H1 (cell line): Measurements from ENCODE around the gene TPST2. TPM values are rescaled to one million over a fixed set of nuclear protein-coding genes. Genes with fewer than 3 reads are reported as not detected.
A peak's percentile ranks its signal among the peaks of the same experiment; 100 is the strongest.

Experiments used
- CTCF ChIA-PET: fragments of 300-600 bp; sonication (Branson Sonifier 250); formaldehyde crosslinking; loops from one replicate; lab custom pipeline; 2021; ENCODE audit not compliant: partially characterized antibody; lab: Charles Lee
- POLR2A ChIA-PET: fragments of 300-600 bp; sonication (Branson Sonifier 250); formaldehyde crosslinking; loops from one replicate; lab custom pipeline; 2021; ENCODE audit warnings: inconsistent platforms; ENCODE audit not compliant: partially characterized antibody; lab: Charles Lee
- DNase-seq, 2 experiments: peaks; one replicate each; pipeline versions ENCODE4 v3.0.0 to v3.0.0-alpha.2; 2010 to 2022; ENCODE audit warnings: low spot score in 2 of 2, low read depth in 1 of 2, mixed read lengths in 1 of 2
- FAIRE-seq: peaks from 2 replicates; lab custom pipeline; 2011; peaks lifted over from hg19 to GRCh38; lab: Jason Lieb, UNC
- H2AFZ ChIP-seq: 2 replicates; pipeline ENCODE4 v1.8.1; 2012; ENCODE audit warnings: low read length, inconsistent platforms
- H2AK5ac ChIP-seq: 2 replicates; pipeline ENCODE4 v1.6.1; 2013; ENCODE audit warnings: low read depth, low read length
- H2BK120ac ChIP-seq: replicated peaks from 2 replicates; pipeline ENCODE3; 2013; ENCODE audit warnings: low read depth, low read length, inconsistent platforms
- H2BK12ac ChIP-seq: 2 replicates; pipeline ENCODE4 v1.6.1; 2013; ENCODE audit warnings: low read depth, low read length
- H2BK15ac ChIP-seq: 2 replicates; pipeline ENCODE4 v1.6.1; 2013; ENCODE audit warnings: low read length
- H2BK20ac ChIP-seq: 2 replicates; pipeline ENCODE4 v1.6.1; 2013; ENCODE audit warnings: low read length
- H2BK5ac ChIP-seq: 2 replicates; pipeline ENCODE4 v1.6.1; 2013; ENCODE audit warnings: low read depth, low read length
- H3K14ac ChIP-seq: 2 replicates; pipeline ENCODE4 v1.6.1; 2013; ENCODE audit warnings: inconsistent platforms; ENCODE audit not compliant: insufficient read length
- H3K18ac ChIP-seq: 2 replicates; pipeline ENCODE4 v1.6.1; 2013; ENCODE audit warnings: low read length; ENCODE audit errors: extremely low read depth
- H3K23ac ChIP-seq: 2 replicates; pipeline ENCODE4 v1.6.1; 2013; ENCODE audit warnings: inconsistent platforms; ENCODE audit not compliant: insufficient read length
- H3K23me2 ChIP-seq: 2 replicates; pipeline ENCODE4 v1.6.1; 2013; ENCODE audit warnings: low read depth, low read length
- H3K27ac ChIP-seq: 2 replicates; pipeline ENCODE4 v1.6.1; 2011; ENCODE audit warnings: low read depth, low read length, inconsistent platforms
- H3K27me3 ChIP-seq, 4 experiments: replicated peaks in 1 of 4; 1 replicate in 1 of 4; 2 replicates in 3 of 4; pipeline versions ENCODE4 v1.6.1 to v1.8.1; 2011 to 2013; ENCODE audit warnings: low read length in 3 of 4, mild to moderate bottlenecking in 3 of 4, inconsistent platforms in 2 of 4, mixed read lengths in 2 of 4, moderate library complexity in 1 of 4; ENCODE audit not compliant: control insufficient read depth in 3 of 4, insufficient read depth in 3 of 4; ENCODE audit errors: extremely low read depth in 1 of 4
- H3K36me3 ChIP-seq, 4 experiments: 2 replicates each; pipeline versions ENCODE4 v1.6.1 to v1.8.1; 2011 to 2013; ENCODE audit warnings: mild to moderate bottlenecking in 4 of 4, low read length in 3 of 4, moderate library complexity in 2 of 4, control low read depth in 1 of 4, inconsistent platforms in 1 of 4; ENCODE audit not compliant: insufficient read depth in 4 of 4, control insufficient read depth in 2 of 4
- H3K4ac ChIP-seq: replicated peaks from 2 replicates; pipeline ENCODE3; 2013; ENCODE audit warnings: low read length, low read depth, mixed read lengths, inconsistent platforms; ENCODE audit not compliant: insufficient read length
- H3K4me1 ChIP-seq, 4 experiments: replicated peaks in 1 of 4; 1 replicate in 1 of 4; 2 replicates in 3 of 4; pipeline versions ENCODE4 v1.6.1 to v1.8.1; 2011 to 2013; ENCODE audit warnings: low read length in 3 of 4, inconsistent platforms in 2 of 4, mixed read lengths in 1 of 4; ENCODE audit not compliant: insufficient read depth in 4 of 4, control insufficient read depth in 3 of 4
- H3K4me2 ChIP-seq, 2 experiments: 2 replicates each; pipeline versions ENCODE4 v1.6.1 to v1.8.1; 2011 to 2013; ENCODE audit warnings: low read depth in 2 of 2, low read length in 2 of 2, control low read depth in 1 of 2, inconsistent platforms in 1 of 2, mild to moderate bottlenecking in 1 of 2; ENCODE audit not compliant: insufficient read depth in 1 of 2
- H3K4me3 ChIP-seq, 4 experiments: fragments of 200-600, 300-600 bp in 1 of 4; sonication (generic), shearing (Covaris generic), sonication (Bioruptor Twin) in 1 of 4; 2 replicates each; pipeline versions ENCODE4 v1.5.1 to v1.8.1; 2011 to 2016; ENCODE audit warnings: low read length in 4 of 4, low read depth in 3 of 4, control low read depth in 2 of 4, inconsistent platforms in 2 of 4, mild to moderate bottlenecking in 2 of 4, mixed read lengths in 1 of 4, moderate library complexity in 1 of 4; ENCODE audit not compliant: insufficient read depth in 2 of 4; ENCODE audit errors: extremely low read depth in 1 of 4
- H3K56ac ChIP-seq: replicated peaks from 2 replicates; pipeline ENCODE3; 2013; ENCODE audit warnings: low read depth, mild to moderate bottlenecking, mixed read lengths, low read length, inconsistent platforms; ENCODE audit not compliant: insufficient read length
- H3K79me1 ChIP-seq: 2 replicates; pipeline ENCODE4 v1.6.1; 2013; ENCODE audit warnings: low read depth, low read length, control low read depth
- H3K79me2 ChIP-seq, 2 experiments: 2 replicates each; pipeline versions ENCODE4 v1.6.1 to v1.8.1; 2012 to 2013; ENCODE audit warnings: low read length in 2 of 2, mild to moderate bottlenecking in 2 of 2, inconsistent platforms in 1 of 2; ENCODE audit not compliant: insufficient read depth in 2 of 2, control insufficient read depth in 1 of 2
- H3K9ac ChIP-seq, 4 experiments: replicated peaks in 1 of 4; 1 replicate in 1 of 4; 2 replicates in 3 of 4; pipeline versions ENCODE4 v1.6.1 to v1.8.1; 2011 to 2013; ENCODE audit warnings: low read depth in 3 of 4, low read length in 3 of 4, control low read depth in 2 of 4, mild to moderate bottlenecking in 2 of 4, moderate library complexity in 2 of 4, inconsistent platforms in 1 of 4; ENCODE audit errors: extremely low read depth in 1 of 4
- H3K9me3 ChIP-seq, 2 experiments: 2 replicates each; pipeline versions ENCODE4 v1.6.1 to v1.8.1; 2012 to 2013; ENCODE audit warnings: mild to moderate bottlenecking in 2 of 2, moderate library complexity in 2 of 2, control low read depth in 1 of 2, inconsistent platforms in 1 of 2, low read depth in 1 of 2, low read length in 1 of 2, mixed read lengths in 1 of 2; ENCODE audit not compliant: insufficient read depth in 2 of 2
- H4K20me1 ChIP-seq, 2 experiments: replicated peaks in 1 of 2; 2 replicates each; pipeline versions ENCODE3 to v1.8.1; 2011 to 2013; ENCODE audit warnings: inconsistent platforms in 2 of 2, low read length in 2 of 2, mild to moderate bottlenecking in 1 of 2; ENCODE audit not compliant: insufficient read depth in 2 of 2, control insufficient read depth in 1 of 2
- H4K5ac ChIP-seq: 2 replicates; pipeline ENCODE4 v1.6.1; 2013; ENCODE audit warnings: low read length, low read depth, mixed read lengths, inconsistent platforms; ENCODE audit not compliant: insufficient read length
- H4K8ac ChIP-seq: 2 replicates; pipeline ENCODE4 v1.8.0; 2013; ENCODE audit warnings: mild to moderate bottlenecking, moderate library complexity, low read length, inconsistent platforms; ENCODE audit not compliant: insufficient read depth; ENCODE audit errors: extremely low read depth
- H4K91ac ChIP-seq: replicated peaks from 2 replicates; pipeline ENCODE3; 2013; ENCODE audit warnings: low read length, mixed read lengths, inconsistent platforms; ENCODE audit not compliant: insufficient read length
- EGR1 ChIP-seq: IDR thresholded peaks from 2 replicates; pipeline ENCODE4 v1.6.1; 2011; ENCODE audit warnings: low read depth, low read length, borderline replicate concordance
- EZH2 ChIP-seq: fragments of 200-600 bp; sonication (generic); IDR thresholded peaks from 2 replicates; pipeline ENCODE4 v1.7.1; 2012; ENCODE audit warnings: low read depth, mild to moderate bottlenecking, moderate library complexity, low read length, inconsistent platforms; ENCODE audit not compliant: severe bottlenecking
- FOSL1 ChIP-seq: IDR thresholded peaks from 2 replicates; pipeline ENCODE4 v1.6.1; 2011; ENCODE audit warnings: mild to moderate bottlenecking, low read depth, low read length, moderate library complexity; ENCODE audit not compliant: insufficient read depth
- KDM1A ChIP-seq: fragments of 200-600, 300-600 bp; sonication (generic); IDR thresholded peaks from 2 replicates; pipeline ENCODE4 v1.7.1; 2016; ENCODE audit warnings: mild to moderate bottlenecking, low read length, borderline replicate concordance
- MAFK ChIP-seq: IDR thresholded peaks from 2 replicates; pipeline ENCODE4 v1.6.1; 2012; ENCODE audit warnings: low read depth, mild to moderate bottlenecking, improper control_type of control experiment, low read length
- PHF8 ChIP-seq: fragments of 200-600 bp; sonication (generic); conservative IDR thresholded peaks from 2 replicates; pipeline ENCODE4 v1.7.1; 2012; ENCODE audit warnings: low read depth, mild to moderate bottlenecking, inconsistent platforms, low read length, moderate library complexity
- SP1 ChIP-seq: IDR thresholded peaks from 2 replicates; pipeline ENCODE4 v1.6.1; 2011; ENCODE audit warnings: low read depth, low read length
- WGBS, 2 experiments: shearing (Covaris generic) in 1 of 2; methylation state at CpG; one replicate each; pipeline versions ENCODE4 v1.1.6 to v1.1.7; 2013 to 2015; ENCODE audit warnings: low lambda C conversion rate in 2 of 2, mixed read lengths in 2 of 2, inconsistent platforms in 1 of 2, low coverage in 1 of 2, missing lambda C conversion rate in 1 of 2; ENCODE audit not compliant: insufficient replicate concordance in 2 of 2, insufficient coverage in 1 of 2, insufficient read length in 1 of 2; ENCODE audit errors: extremely low coverage in 1 of 2, missing lambda C conversion rate in 1 of 2; 5-methylcytosine and 5-hydroxymethylcytosine counted together
- polyA plus RNA-seq, 7 experiments: library from polyadenylated mRNA; depleted of rRNA in 3 of 7; stranded (reverse) in 5 of 7; unstranded in 2 of 7; fragments of >200 nt in 5 of 7; fragments of 200-250 nt in 2 of 7; gene quantifications; 1 replicate in 5 of 7; 2 replicates in 1 of 7; 4 replicates in 1 of 7; pipeline versions ENCODE4 v1.2.1 to v1.2.3, GENCODE V29; 2011 to 2013; ENCODE audit warnings: missing spikeins in 2 of 7, mixed read lengths in 2 of 7
- total RNA-seq: library from RNA; stranded (reverse); fragmentation: NEBNext Ultra II Directional; extraction: Animal tissue kit (Norgen Biotek cat#: 25700); gene quantifications from 2 replicates; pipeline ENCODE4 v1.2.1, GENCODE V29; 2021
- TF ChIP-seq, protein P1 (sequence below), 3 experiments: IDR thresholded peaks; 1 replicate in 2 of 3; 2 replicates in 1 of 3; pipeline versions ENCODE4 v1.5.1 to v1.6.1; 2011; ENCODE audit warnings: low read length in 3 of 3, mild to moderate bottlenecking in 3 of 3, inconsistent platforms in 2 of 3, low read depth in 1 of 3, moderate library complexity in 1 of 3; ENCODE audit not compliant: insufficient read depth in 1 of 3; ENCODE audit errors: control extremely low read depth in 1 of 3
- TF ChIP-seq, protein P2 (sequence below): IDR thresholded peaks from 2 replicates; pipeline ENCODE4 v1.6.1; 2012; ENCODE audit warnings: inconsistent platforms

Gene TPST2
- total and polyA plus RNA-seq, 2 of the 8 experiments (the other 6 are each of a cell fraction or from before 2014, with no cell fraction given): 58.8 to 143 TPM

DNA sequence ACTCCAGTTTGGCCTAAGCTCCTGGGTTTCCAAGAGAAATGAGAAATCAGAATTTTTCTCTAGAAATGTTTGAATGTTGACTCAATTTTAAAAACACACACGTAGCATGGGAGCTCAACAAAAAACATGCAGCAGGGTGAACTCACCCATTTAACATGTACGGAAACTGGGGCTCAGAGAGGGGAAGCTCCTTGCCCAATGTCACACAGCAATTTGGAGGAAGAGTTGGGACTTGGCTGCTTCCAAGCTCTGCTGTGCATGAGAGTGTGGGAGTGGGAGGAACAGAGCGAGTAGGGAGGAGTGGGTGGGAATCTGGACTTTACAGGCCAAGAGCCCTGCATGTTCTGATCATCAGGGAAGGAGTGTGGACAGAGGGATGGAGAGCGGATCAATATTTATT lies 5.9 kb downstream of the TPST2 start:
- CTCF ChIA-PET: interaction anchor here (0.7 to 2.4 kb wide), 8 partner anchors 12 to 83 kb away, joined by 3 to 8 read pairs (median 4); no protein-coding TSS in a partner anchor
- 0 out of 2 replicates have a peak overlapping the region, but pooled peaks have one; percentile 67 for H2BK15ac ChIP-seq
- H3K79me1 ChIP-seq: peaks cover 15% of the 10 kb centered on the region
- H3K23ac ChIP-seq: no peak overlapping the region
- no peak overlapping the region for H3K4me3 ChIP-seq
- H3K27me3 ChIP-seq: no peaks in the 10 kb centered on the region
- H3K27ac ChIP-seq: no peak overlapping the region
- POLR2A ChIA-PET: interaction anchor here (0.6 to 1.5 kb wide), 12 partner anchors 8 to 1137 kb away, joined by 3 to 7 read pairs (median 3); no protein-coding TSS in a partner anchor
- H3K18ac ChIP-seq: no peak overlapping the region
- no peak overlapping the region; the same call in 1 of the 2 replicates for H2AK5ac ChIP-seq
- no peaks in the 10 kb centered on the region for H3K9me3 ChIP-seq
- peak overlapping the region; percentile 19 for H3K4ac ChIP-seq
- no peak overlapping the region; a peak in 1 of 4 replicates for H3K4me2 ChIP-seq
- H3K4me1 ChIP-seq: peaks cover 13 to 39% (median 16%) of the 10 kb centered on the region in 4 experiments
- no peak overlapping the region for H2BK12ac ChIP-seq
- no peak overlapping the region for H3K14ac ChIP-seq
- H3K23me2 ChIP-seq: peaks cover 5% of the 10 kb centered on the region; the same call in 1 of the 2 replicates
- DNase-seq (no peak), FAIRE-seq (no peak)
- no peak overlapping the region for H2BK5ac ChIP-seq
- no peak overlapping the region for H3K56ac ChIP-seq
- H4K91ac ChIP-seq: no peak overlapping the region
- H3K36me3 ChIP-seq: peaks cover 4 to 21% (median 5%) of the 10 kb centered on the region in 4 experiments; a peak in 6 of 8 replicates
- H4K5ac ChIP-seq: no peak overlapping the region
- WGBS, 2 experiments: 83% methylated on average over 4 of the region's 4 CpGs; no CpG with 5 or more reads in 1 of the 2 experiments
- H4K8ac ChIP-seq: peak overlapping the region; percentile 28; the same call in 1 of the 2 replicates
- H3K79me2 ChIP-seq: peaks cover 10 to 95% of the 10 kb centered on the region in 2 experiments; a peak in 3 of 4 replicates
- H2AFZ ChIP-seq: no peak overlapping the region
- no peak overlapping the region for H2BK120ac ChIP-seq
- peak overlapping the region in 1 of 4 experiments; percentile 36; a peak in 2 of 7 replicates for H3K9ac ChIP-seq
- peaks cover 4 to 16% of the 10 kb centered on the region in 2 experiments for H4K20me1 ChIP-seq
- H2BK20ac ChIP-seq: no peak overlapping the region
- TF ChIP-seq EZH2 (no peak), KDM1A (peak; percentile 94), EGR1 (no peak), SP1 (no peak), FOSL1 (no peak), MAFK (no peak), PHF8 (no peak)
- TF ChIP-seq, protein P1, sequence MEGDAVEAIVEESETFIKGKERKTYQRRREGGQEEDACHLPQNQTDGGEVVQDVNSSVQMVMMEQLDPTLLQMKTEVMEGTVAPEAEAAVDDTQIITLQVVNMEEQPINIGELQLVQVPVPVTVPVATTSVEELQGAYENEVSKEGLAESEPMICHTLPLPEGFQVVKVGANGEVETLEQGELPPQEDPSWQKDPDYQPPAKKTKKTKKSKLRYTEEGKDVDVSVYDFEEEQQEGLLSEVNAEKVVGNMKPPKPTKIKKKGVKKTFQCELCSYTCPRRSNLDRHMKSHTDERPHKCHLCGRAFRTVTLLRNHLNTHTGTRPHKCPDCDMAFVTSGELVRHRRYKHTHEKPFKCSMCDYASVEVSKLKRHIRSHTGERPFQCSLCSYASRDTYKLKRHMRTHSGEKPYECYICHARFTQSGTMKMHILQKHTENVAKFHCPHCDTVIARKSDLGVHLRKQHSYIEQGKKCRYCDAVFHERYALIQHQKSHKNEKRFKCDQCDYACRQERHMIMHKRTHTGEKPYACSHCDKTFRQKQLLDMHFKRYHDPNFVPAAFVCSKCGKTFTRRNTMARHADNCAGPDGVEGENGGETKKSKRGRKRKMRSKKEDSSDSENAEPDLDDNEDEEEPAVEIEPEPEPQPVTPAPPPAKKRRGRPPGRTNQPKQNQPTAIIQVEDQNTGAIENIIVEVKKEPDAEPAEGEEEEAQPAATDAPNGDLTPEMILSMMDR (IDR thresholded peaks at IDR 0.05; ENCODE audit: control extremely low read depth in 1 of 3, insufficient read depth in 1 of 3, low read depth in 1 of 3, low read length in 3 of 3): no peak
- TF ChIP-seq, protein P2, sequence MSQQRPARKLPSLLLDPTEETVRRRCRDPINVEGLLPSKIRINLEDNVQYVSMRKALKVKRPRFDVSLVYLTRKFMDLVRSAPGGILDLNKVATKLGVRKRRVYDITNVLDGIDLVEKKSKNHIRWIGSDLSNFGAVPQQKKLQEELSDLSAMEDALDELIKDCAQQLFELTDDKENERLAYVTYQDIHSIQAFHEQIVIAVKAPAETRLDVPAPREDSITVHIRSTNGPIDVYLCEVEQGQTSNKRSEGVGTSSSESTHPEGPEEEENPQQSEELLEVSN: no peak
